Measurements from ENCODE around the gene TOP2A.
A peak's percentile ranks its signal among the peaks of the same experiment; 100 is the strongest.
"Not testable (repeated sequence)": the region's sequence is repeated elsewhere in the genome, so short reads cannot be mapped to it uniquely, and the experiment has no call there.

Gene TOP2A

GRCh38 chr17:40431231-40431602 is 13.5 kb upstream of the TOP2A start:
- no peak for DNase-seq (ENCODE audit: low read depth)

- DNase-seq (ENCODE audit: low read depth): no peak
These were observed 12.9 kb upstream of the TOP2A start for GRCh38 chr17:40430272-40431230.

- DNase-seq (ENCODE audit: low read depth): no peak
These were observed 9.4 kb upstream of the TOP2A start for GRCh38 chr17:40427002-40427491.

GRCh38 chr17:40425741-40426140 is 8.0 kb upstream of the TOP2A start:
- no peak for DNase-seq (ENCODE audit: low read depth)

- no peak for DNase-seq (ENCODE audit: low read depth)
These were observed 5.4 kb upstream of the TOP2A start for GRCh38 chr17:40422990-40423633.

GRCh38 chr17:40419559-40420331 is 2.0 kb upstream of the TOP2A start:
- no peak for DNase-seq (ENCODE audit: low read depth)

GRCh38 chr17:40418428-40418706 is 671 bp upstream of the TOP2A start:
- DNase-seq (ENCODE audit: low read depth): no peak

- DNase-seq (ENCODE audit: low read depth): no peak
These were observed 463 bp downstream of the TOP2A start for GRCh38 chr17:40417258-40417608.

- DNase-seq (ENCODE audit: low read depth): no peak
These were observed 1.0 kb downstream of the TOP2A start for GRCh38 chr17:40416671-40417070.

- DNase-seq (ENCODE audit: low read depth): peak; percentile 57
These were observed 2.3 kb downstream of the TOP2A start for GRCh38 chr17:40415390-40415789.

- not testable (repeated sequence) for DNase-seq (ENCODE audit: low read depth)
These were observed 3.4 kb downstream of the TOP2A start for GRCh38 chr17:40414312-40414711.

GRCh38 chr17:40412880-40413279 is 4.8 kb downstream of the TOP2A start:
- no peak for DNase-seq (ENCODE audit: low read depth)

GRCh38 chr17:40411821-40412220 is 5.9 kb downstream of the TOP2A start:
- no peak for DNase-seq (ENCODE audit: low read depth)

- no peak for DNase-seq (ENCODE audit: low read depth)
These were observed 7.6 kb downstream of the TOP2A start for GRCh38 chr17:40410082-40410481.

GRCh38 chr17:40409540-40409939 is 8.2 kb downstream of the TOP2A start:
- not testable (repeated sequence) for DNase-seq (ENCODE audit: low read depth)

- no peak for DNase-seq (ENCODE audit: low read depth)
These were observed 10.2 kb downstream of the TOP2A start for GRCh38 chr17:40407460-40407859.

GRCh38 chr17:40404003-40404402 is 13.7 kb downstream of the TOP2A start:
- peak; percentile 34 for DNase-seq (ENCODE audit: low read depth)

- DNase-seq (ENCODE audit: low read depth): no peak
These were observed 15.0 kb downstream of the TOP2A start for GRCh38 chr17:40402668-40403067.

GRCh38 chr17:40399185-40399584 is 18.5 kb downstream of the TOP2A start:
- peak; percentile 58 for DNase-seq (ENCODE audit: low read depth)

- DNase-seq (ENCODE audit: low read depth): not testable (repeated sequence)
These were observed 31.1 kb downstream of the TOP2A start for GRCh38 chr17:40386555-40386954.

- DNase-seq (ENCODE audit: low read depth): no peak
These were observed 35.4 kb downstream of the TOP2A start for GRCh38 chr17:40382251-40382650.

GRCh38 chr17:40378966-40379365 is 38.7 kb downstream of the TOP2A start:
- no peak for DNase-seq (ENCODE audit: low read depth)

- no peak for DNase-seq (ENCODE audit: low read depth)
These were observed 39.9 kb downstream of the TOP2A start for GRCh38 chr17:40377832-40378231.

All from iris pigment epithelial cell (primary cell).